Non-pigmented ciliary epithelial cell (primary cell): ENCODE measurements around the gene SLC16A6.
"Not testable (repeated sequence)": the region's sequence is repeated elsewhere in the genome, so short reads cannot be mapped to it uniquely, and the experiment has no call there.

ENCODE experiments used
- DNase-seq: peaks from one replicate; pipeline ENCODE4 v3.0.0-alpha.2; 2010; ENCODE audit warnings: low read depth

The SLC16A6 gene

DNA sequence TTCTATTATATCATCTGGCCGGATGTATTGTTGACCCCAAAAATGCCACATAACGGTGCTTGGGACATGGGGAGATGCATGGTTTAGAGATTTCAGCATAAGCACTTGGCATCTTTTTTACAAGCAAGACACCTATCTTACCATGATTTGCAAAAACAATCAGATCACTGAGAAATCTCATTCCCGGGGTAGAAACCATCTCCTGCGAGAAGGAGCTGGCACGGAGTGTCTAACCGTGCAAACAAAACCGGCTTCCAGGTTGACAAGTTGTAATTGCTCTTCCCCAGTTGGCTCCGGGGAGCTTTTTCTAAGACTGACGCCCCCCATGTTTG lies 1.0 kb downstream of the SLC16A6 start:
- DNase-seq, result no peak

DNA sequence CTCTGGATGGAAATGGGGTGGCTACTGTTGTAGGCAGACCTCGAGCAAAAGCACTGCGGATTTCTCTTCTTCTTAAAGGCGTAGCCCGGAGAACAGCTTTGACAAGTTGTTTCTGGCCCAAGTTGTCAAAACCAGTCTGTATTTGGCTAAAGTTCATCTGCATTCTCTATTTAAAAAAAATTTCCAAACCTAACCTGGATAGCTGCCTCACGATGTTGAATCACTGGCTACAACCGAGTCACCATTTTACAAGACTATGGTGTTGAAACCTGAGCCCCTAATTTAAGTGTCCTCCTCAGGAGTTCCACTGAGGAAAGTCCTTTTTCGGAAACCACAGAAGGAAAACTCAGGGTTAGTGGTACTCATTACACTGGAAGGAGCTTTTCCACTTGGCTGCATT lies 1.5 kb downstream of the SLC16A6 start:
- DNase-seq, result no peak

DNA sequence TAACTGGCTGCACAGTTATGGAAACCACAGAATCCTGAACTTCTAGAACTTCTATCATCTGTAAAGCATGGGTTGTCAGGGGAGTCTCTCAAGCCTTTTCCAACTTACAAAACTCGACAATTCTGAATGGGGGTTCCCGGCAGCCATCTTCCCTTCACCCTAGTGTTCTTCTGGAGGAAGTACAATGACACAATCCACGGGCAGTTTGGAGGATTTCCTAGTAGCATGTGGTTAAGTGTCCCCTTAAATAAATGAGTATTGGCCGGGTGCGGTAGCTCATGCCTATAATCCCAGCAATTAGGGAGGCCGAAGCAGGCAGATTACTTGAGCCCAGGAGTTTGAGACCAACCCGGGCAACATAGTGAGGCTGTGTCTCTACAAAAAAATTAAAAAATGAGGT lies 2.1 kb downstream of the SLC16A6 start:
- DNase-seq, result no peak

DNA sequence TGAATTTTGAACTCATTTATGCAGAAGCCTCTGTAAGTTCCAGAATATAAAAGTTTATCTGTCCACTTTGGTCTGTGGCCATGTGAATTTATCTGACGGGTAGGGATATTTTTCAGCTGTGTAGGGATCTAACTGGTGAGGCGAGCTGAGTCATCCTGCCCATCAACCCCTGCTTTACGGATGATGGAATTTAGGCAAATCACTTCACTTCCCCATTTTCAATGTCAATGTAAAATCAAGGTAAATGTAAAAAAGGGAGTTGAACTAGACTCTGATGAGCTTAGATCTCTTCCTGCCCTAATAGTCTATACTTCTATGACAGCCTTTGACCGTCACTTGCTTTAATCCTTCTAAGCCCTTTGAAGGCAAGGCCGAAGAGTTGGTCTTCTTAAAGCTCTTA lies 2.6 kb downstream of the SLC16A6 start:
- no peak for DNase-seq

DNA sequence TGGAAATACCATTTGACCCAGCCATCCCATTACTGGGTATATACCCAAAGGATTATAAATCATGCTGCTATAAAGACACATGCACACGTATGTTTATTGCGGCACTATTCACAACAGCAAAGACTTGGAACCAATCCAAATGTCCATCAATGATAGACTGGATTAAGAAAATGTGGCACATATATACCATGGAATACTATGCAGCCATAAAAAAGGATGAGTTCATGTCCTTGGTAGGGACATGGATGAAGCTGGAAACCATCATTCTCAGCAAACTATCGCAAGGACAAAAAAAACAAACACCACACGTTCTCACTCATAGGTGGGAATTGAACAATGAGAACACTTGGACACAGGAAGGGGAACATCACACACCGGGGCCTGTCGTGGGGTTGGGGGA lies 9.0 kb downstream of the SLC16A6 start:
- DNase-seq, result not testable (repeated sequence)

DNA sequence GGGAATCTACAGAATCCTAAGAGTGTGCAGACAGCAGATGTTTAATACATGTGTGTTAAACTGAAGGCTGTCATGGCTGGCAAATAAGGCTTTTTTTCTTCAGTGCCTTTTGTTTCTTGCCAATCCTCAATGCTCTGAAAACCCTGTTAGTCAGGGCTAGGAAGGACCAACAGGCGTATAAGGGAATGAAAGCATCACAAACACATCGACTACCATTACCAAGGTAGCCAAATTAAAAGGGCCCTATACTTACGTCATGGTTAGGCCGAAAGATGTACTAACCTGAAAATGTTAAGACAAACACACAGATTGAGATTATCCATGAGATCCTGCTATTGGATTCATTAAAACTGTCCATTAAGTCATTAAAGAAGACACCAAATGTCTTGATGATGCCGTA lies 13.1 kb downstream of the SLC16A6 start:
- DNase-seq, result no peak

DNA sequence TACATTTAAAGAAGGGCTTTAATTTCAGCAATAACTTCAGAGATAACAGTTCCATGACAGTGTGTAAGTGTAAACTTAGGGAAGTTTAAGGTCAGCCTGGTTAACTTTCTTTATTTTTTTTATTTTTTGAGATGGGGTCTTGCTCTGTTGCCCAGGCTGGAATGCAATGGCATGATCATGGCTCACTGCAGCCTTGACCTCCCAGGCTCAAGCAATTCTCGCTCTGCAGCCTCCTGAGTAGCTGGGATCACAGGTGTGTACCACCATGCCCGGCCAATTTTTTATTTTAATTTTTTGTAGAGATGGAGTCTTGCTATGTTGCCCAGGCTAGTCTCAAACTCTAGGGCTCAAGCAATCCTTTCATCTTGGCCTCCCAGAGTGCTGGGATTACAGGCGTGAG lies 14.6 kb downstream of the SLC16A6 start:
- DNase-seq, result not testable (repeated sequence)

DNA sequence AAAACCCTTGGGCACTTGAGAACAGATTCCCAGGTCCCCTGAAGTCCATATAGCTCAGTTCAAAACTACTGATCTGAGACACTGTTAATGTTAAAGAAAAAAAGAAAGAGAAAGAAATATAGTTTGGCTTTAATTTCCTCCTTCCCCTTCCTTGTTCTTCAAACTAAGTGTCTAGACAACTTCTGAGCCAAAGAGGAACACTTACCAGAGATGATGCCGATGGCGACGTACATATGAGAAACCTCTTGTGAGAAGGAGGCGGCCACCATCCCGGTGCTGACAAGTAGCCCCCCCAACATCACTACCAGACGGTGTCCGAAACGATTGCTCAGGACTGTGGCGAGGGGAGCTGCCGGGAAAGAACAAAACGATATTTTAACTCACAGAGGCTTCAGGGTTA lies 17.2 kb downstream of the SLC16A6 start:
- DNase-seq, result no peak

DNA sequence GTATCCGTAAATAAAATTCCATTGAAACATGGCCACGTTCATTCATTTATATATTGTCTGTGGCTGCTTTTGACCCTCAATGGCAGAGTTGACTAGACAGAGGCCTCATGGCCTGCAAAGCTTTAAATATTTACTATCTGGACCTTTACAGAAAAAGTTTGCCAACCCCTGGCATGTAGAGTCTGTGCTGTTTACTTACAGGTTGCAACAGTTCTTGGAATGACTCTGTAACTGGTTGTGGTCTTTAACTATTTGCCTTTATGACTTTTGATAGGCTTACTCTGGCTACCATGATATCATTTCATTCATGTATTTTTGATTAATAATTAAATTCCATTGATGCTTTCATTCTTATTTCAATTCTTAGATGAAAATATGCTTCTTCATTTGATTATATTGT lies 25.1 kb downstream of the SLC16A6 start:
- not testable (repeated sequence) for DNase-seq

DNA sequence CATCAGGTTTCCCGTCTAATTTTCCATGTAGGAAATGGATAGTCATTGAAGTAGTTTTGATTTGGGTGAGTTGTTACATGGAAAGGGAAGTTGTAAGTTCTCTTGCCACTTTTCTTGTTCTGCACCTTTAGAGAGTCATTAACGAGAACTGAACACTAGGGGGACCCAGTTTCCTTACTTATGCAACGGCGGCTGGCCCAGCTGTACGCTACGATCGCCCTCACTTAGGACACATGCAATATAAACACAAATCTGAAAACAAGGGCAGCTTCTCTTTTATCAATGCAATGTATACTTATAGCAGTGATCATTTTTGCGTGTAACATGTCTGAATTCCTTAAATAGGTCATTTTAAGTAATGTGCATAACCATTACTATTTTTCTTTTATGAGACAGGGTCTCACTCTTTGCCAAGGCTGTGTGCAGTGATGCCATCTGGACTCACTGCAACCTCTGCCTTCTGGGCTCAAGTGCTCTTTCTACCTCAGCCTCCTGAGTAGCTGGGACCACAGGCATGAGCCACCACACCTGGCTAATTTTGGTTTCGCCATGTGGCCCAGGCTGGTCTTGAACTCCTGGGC lies 27.7 kb downstream of the SLC16A6 start:
- not testable (repeated sequence) for DNase-seq

DNA sequence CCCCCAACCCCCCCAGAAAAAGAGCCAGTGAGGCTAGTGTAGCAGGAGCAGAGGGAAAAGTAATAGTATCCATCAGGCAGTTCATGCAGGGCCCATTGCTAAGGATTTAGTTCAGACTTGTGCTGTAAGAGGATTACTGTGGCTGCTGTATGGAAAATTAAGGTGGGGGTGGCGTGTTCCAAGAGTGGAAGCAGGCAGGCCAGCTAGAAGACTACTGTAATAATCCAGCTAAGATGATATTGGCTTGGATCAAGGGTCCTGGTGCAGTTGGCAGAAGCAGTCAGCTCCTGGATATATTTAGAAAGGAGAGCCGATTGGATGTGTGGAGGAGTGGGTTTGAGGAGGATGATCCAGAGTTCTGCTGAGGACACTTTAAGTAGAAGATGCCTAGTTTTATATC lies 28.5 kb downstream of the SLC16A6 start:
- not testable (repeated sequence) for DNase-seq

DNA sequence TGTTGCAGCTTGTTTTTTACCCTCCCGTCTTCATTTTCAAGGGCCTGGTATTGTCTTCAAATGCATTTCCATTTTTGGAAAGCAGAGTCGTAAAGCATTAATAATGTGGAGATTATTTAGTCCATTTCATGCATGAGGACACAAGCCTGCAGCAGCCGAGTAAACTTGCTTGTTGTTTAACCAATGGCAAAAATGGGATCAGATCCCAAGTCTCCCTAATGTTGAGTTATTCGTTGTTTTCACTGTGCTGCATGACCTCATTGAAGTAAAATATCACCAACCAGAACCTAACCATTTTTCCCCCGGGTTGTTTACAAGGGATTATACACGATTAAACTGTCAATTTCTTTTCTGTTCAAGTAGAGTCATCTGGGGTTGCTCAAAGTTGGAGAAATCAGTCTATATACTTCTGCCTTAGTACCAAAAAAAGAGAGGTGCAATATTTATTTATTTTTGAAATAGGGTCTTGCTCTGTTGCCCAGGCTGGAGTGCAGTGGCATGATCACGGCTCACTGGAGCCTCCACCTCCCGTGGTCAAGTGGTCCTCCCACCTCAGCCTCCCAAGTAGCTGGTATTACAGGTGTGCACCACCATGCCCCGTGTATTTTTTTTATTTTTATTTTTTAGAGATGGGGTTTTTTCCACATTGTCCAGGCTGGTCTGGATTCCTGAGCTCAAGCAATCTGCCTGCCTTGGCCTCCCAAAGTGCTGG lies 30.7 kb downstream of the SLC16A6 start:
- DNase-seq, result no peak

DNA sequence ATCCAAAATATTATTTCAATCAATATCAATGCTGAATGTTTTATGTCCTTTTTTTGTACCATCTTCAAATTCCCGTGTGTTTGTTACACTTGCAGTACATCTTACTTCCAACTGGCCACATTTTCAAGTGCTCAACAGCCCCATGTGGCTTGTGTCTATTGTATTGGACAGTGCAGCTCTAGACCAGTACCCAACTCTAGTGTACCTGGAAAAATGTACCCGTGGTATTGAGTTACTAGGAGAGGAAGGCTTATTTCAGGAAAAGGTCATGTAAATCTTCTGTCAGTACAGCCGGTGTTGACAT lies 31.3 kb downstream of the SLC16A6 start:
- DNase-seq, result not testable (repeated sequence)

DNA sequence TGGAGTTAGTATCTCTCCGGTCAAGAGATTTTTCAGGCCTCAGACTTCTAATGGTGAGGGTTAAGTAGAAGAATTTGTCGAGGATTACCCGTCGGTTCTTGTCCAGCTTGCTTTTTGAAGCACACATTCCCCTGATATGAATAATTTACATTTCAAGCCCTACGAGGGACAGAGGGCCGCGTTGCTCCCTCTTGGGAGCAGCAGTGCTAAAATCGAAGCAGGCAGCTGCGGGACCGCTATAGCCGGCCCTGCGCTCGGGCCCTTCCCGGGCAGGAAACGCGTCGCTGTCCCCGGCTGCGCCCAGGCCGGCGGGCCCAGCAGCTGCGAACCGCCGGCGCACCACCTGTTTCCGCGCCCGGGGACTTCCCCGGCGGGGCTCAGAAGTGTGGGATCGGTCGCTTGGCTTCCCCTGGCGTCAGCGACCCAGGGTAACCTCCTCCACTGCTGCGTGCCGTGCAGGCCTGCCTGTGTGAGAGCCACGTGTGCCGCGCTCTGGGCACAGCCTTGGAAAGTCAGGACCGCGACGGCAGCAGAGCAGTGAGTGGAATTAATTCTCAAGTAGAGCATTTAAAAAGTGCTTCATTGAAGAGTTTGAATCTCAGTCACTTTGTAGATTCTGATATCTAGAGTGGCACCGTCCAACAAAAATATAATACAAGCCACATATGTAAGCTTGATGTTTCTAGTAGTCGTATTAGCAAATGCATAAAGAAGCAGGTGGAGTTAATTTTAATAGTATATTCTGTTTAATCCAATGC lies 31.9 kb downstream of the SLC16A6 start:
- DNase-seq, result not testable (repeated sequence)

DNA sequence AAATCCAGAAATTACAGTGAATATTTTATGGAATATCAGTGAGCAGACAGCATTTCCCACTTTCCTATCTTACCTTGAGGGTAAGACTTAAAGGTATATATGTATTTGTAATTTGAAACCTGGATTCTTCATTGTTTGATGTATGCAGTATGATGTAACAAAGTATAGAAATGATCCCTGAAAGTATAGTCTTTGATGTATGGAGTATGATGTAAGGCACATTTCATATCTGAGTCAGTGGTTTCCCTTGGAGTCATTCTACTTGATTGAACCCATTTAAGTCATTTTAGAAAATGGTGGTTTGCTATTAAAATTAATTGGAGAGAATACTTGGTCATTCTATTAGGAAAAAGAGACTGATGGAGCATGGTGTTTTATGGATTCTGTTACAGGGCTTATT lies 33.0 kb downstream of the SLC16A6 start:
- DNase-seq, result no peak

DNA sequence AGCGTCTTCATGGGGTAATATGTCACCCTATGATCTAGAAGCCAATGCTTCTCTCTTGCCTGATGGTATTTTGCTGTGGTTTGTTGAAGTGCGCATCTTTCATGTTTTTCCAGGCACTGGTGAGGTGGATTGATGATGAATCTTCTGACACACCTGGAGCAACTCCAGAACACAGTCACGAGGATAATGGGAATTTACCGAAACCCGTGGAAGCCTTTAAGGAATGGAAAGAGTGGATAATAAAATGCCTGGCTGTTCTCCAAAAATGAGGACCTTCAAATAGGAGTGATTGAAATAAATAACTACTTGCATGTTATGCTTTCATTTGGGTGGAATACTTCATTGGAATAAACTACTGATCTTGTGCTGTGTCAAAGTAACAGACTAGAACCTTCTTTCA lies 34.2 kb downstream of the SLC16A6 start:
- not testable (repeated sequence) for DNase-seq

DNA sequence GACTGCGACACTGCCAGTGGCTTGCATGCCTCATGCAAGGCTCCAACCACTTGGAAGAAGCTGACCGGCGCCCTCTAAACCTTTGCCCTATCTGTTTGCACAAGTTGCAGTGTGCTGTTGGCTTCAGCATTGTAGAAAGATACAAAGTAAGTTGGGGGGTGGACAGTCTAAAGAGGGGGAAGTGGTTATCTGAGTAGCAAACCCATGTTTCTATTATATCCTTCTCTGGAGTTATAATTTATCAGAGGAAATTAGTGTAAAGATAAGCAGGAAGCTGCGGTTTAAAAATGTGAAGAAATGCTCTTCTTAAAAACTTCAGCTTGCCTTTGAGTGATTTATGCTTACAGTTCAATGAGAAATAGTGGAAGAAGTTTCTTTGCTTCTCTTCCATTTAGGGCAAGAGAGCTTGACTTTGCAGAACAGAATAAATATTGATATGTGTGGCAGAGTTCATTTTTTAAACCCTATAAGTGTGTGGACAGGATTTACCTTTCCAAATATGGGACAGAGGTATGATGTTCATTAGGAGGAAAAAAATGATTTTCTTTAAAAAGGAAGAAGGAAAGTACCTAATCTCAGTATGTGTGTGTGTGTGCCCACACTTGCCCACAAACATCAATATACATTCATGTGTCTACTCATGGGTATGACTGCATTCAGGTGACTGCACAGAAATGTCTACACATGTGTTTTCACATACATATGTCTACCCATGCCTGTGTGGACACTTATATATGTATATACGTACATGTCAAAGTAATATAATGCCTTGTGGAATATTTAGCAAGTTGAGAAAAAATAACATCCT lies 35.0 kb downstream of the SLC16A6 start:
- DNase-seq, result no peak

DNA sequence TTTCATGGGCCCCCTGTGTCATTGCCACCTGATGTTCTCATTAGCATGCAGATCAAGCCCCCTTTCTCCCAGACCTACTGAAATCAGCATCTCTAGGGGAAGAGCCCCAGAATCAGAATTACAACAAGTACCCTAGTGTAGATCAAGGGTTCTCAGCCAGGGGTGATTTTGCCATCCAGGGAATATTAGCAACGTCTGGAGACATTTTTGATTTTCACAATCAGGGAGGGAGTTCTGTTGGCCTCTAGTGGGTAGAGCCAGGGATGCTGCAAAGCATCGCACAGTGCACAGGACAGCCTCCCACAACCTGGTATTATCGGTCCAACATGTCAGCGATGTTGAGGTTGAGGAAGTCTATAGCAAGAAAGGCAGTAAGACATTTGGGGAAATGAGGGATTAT lies 35.8 kb downstream of the SLC16A6 start:
- no peak for DNase-seq

DNA sequence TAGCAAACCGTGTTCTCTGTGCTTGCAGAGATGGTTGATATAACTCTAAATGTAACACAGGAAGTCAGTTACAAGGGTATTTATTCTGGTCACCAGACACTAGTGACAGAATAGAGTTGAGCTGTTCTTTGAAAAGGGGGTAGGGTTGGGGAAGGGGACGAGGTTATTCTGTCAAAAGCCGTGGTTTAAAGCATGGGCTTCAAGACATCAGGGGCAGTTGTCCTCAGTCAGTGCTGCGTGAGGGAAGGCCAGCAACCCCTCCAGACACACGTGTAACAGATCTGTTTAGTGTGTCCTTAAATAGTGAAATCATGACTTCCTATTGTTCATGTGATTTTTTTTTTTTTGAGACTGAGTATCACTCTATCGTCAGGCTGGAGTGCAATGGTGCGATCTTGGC lies 37.5 kb downstream of the SLC16A6 start:
- DNase-seq, result not testable (repeated sequence)

DNA sequence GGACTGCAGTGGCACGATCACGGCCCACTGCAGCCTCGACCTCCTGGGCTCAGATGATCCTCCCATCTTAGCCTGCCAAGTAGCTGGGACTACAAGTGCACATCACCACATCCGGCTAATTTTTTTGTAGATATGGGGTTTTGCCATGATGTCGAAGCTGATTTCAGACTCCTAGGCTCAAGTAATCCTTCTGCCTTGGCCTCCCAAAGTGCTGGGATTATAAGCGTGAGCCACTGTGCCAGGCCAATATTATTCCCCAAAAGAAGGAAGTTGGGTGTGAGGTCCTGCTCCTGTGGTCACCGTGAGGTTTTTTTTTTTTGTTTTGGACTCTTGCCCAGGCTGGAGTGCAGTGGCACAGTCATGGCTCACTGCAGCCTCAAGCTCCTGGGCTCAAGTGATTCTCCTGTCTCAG lies 41.6 kb downstream of the SLC16A6 start:
- DNase-seq, result no peak

DNA sequence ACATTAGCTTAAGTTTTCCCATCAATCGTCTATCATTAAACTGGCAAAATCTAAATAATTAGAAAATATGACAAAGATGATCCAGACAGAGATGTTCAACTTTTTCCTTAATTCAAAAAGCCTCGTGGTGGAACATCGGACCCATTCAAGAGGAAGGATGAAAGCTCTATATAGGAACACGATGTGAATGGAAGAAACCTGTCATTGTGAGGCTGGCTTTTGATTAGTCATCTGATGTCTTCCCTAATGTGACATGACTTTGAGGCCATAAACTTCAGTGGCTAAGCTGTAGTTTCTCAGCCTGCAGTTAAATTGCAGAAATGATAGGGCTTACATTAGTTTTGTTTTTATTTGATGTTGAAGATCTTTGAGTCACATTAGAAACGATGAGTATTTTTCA lies 42.0 kb downstream of the SLC16A6 start:
- no peak for DNase-seq

DNA sequence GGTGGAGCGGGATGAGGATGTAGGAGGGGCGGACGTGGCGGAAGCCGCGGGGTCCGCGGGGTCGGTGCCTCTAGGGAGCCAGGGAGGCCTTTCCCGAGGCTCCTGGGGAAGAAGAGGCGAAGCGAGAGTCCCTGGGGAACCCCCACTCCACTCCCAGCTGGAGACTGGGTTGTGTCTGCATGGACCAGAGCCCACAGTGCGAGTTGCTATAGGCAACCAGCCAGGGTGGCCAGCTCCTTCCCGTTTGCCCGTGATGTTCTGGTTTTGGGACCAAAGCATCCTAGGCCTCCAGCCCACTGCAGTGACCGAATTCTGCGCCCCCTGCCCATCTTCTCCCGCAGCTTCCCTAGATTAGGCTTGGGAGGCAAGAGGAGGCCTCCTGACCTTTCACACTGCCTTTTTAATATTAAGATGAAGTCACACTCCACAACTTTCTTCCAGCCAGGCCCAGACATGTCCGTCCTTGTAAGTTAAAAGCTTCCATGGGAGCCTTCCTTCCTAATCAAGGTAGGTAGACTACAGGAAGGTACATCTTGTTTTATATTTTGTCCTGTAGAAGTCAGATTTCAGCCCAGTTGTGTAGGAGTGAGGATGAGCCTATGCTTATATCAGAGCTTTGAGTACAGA lies 42.6 kb downstream of the SLC16A6 start:
- DNase-seq, result no peak
